IMR-90 (cell line): ENCODE data around the gene SGSH. TPM values are rescaled to one million over a fixed set of nuclear protein-coding genes. Genes with fewer than 3 reads are reported as not detected.

Experiments used
- ATAC-seq: fragments of 200-7000 bp; cut with Tn5 transposase; 2 replicates; pipeline ENCODE4 v1.9.1; 2020; ENCODE audit warnings: low read depth, mild to moderate bottlenecking, moderate library complexity
- BruUV-seq: library from RNA; stranded (reverse); fragments of 400-500 nt; replicated peaks from 2 replicates; lab custom pipeline; 2021; lab: Mats Ljungman, UMichigan
- CTCF ChIA-PET: fragments of 300-600 bp; formaldehyde crosslinking; extraction: SDS; loops from one replicate; lab custom pipeline; 2021; ENCODE audit warnings: antibody characterized with exemption; lab: Yijun Ruan, JAX
- POLR2A ChIA-PET: fragments of 300-600 bp; sonication (Branson Sonifier 250); formaldehyde crosslinking; loops from one replicate; lab custom pipeline; 2022; ENCODE audit warnings: antibody characterized with exemption; ENCODE audit not compliant: unreplicated experiment; lab: Charles Lee
- DNase-seq: peaks from one replicate; pipeline ENCODE4 v3.0.0; 2013
- H2AFZ ChIP-seq: replicated peaks from 2 replicates; pipeline ENCODE3; 2013; ENCODE audit warnings: low read length, mild to moderate bottlenecking; ENCODE audit not compliant: poor library complexity
- H2AK5ac ChIP-seq: 2 replicates; pipeline ENCODE4 v1.6.1; 2013; ENCODE audit warnings: low read depth, low read length, inconsistent platforms
- H2AK9ac ChIP-seq: replicated peaks from 2 replicates; pipeline ENCODE3; 2013; ENCODE audit warnings: mild to moderate bottlenecking, low read depth, low read length, moderate library complexity; ENCODE audit not compliant: poor library complexity
- H2BK120ac ChIP-seq: 2 replicates; pipeline ENCODE4 v1.6.1; 2013; ENCODE audit warnings: low read depth, low read length, inconsistent platforms
- H2BK15ac ChIP-seq: 3 replicates; pipeline ENCODE4 v1.6.1; 2013; ENCODE audit warnings: low read depth, low read length, inconsistent platforms
- H2BK20ac ChIP-seq: 2 replicates; pipeline ENCODE4 v1.6.1; 2013; ENCODE audit warnings: low read depth, mild to moderate bottlenecking, inconsistent platforms, low read length, moderate library complexity
- H2BK5ac ChIP-seq: 2 replicates; pipeline ENCODE4 v1.6.1; 2013; ENCODE audit warnings: mild to moderate bottlenecking, low read depth, low read length, inconsistent platforms; ENCODE audit not compliant: poor library complexity, severe bottlenecking
- H3K14ac ChIP-seq: replicated peaks from 2 replicates; pipeline ENCODE4 v1.6.1; 2013; ENCODE audit warnings: low read depth, low read length, inconsistent platforms
- H3K18ac ChIP-seq: 2 replicates; pipeline ENCODE4 v1.6.1; 2013; ENCODE audit warnings: low read depth, low read length, control low read depth
- H3K23ac ChIP-seq: 2 replicates; pipeline ENCODE4 v1.6.1; 2013; ENCODE audit warnings: low read depth, low read length, inconsistent platforms
- H3K27ac ChIP-seq: 2 replicates; pipeline ENCODE4 v1.5.1; 2013; ENCODE audit warnings: mild to moderate bottlenecking, control low read depth, low read length; ENCODE audit not compliant: insufficient read depth
- H3K27me3 ChIP-seq: 2 replicates; pipeline ENCODE4 v1.6.1; 2013; ENCODE audit warnings: low read length; ENCODE audit not compliant: control insufficient read depth, insufficient read depth
- H3K36me3 ChIP-seq: 2 replicates; pipeline ENCODE4 v1.6.1; 2013; ENCODE audit warnings: low read length, mixed read lengths; ENCODE audit not compliant: control insufficient read depth, insufficient read depth
- H3K4ac ChIP-seq: 2 replicates; pipeline ENCODE4 v1.6.1; 2013; ENCODE audit warnings: low read depth, low read length, inconsistent platforms
- H3K4me1 ChIP-seq: 2 replicates; pipeline ENCODE4 v1.6.1; 2013; ENCODE audit warnings: low read length, mixed read lengths; ENCODE audit not compliant: control insufficient read depth, insufficient read depth
- H3K4me2 ChIP-seq: 2 replicates; pipeline ENCODE4 v1.6.1; 2013; ENCODE audit warnings: low read depth, mild to moderate bottlenecking, control low read depth, low read length, moderate library complexity
- H3K4me3 ChIP-seq: 2 replicates; pipeline ENCODE4 v1.5.1; 2013; ENCODE audit warnings: low read depth, mild to moderate bottlenecking, control low read depth, low read length, moderate library complexity; ENCODE audit not compliant: insufficient read depth
- H3K56ac ChIP-seq: 2 replicates; pipeline ENCODE4 v1.6.1; 2013; ENCODE audit warnings: low read length, inconsistent platforms; ENCODE audit not compliant: insufficient read depth; ENCODE audit errors: extremely low read depth
- H3K79me1 ChIP-seq, 2 experiments: 2 replicates each; pipeline ENCODE4 v1.6.1; 2013; ENCODE audit warnings: low read length in 2 of 2, inconsistent platforms in 1 of 2, low read depth in 1 of 2
- H3K9ac ChIP-seq: 2 replicates; pipeline ENCODE4 v1.6.1; 2013; ENCODE audit warnings: low read depth, low read length, control low read depth
- H3K9me1 ChIP-seq: 2 replicates; pipeline ENCODE4 v1.6.1; 2013; ENCODE audit warnings: low read length, inconsistent platforms; ENCODE audit not compliant: insufficient read depth
- H3K9me3 ChIP-seq: 2 replicates; pipeline ENCODE4 v1.6.1; 2013; ENCODE audit warnings: low read length; ENCODE audit not compliant: control insufficient read depth, insufficient read depth
- H4K20me1 ChIP-seq: 2 replicates; pipeline ENCODE4 v1.6.1; 2013; ENCODE audit warnings: low read length, inconsistent platforms; ENCODE audit not compliant: insufficient read depth
- H4K5ac ChIP-seq: 2 replicates; pipeline ENCODE4 v1.6.1; 2013; ENCODE audit warnings: mild to moderate bottlenecking, low read depth, low read length, control low read depth
- H4K8ac ChIP-seq, 2 experiments: 2 replicates each; pipeline ENCODE4 v1.6.1; 2013; ENCODE audit warnings: low read depth in 2 of 2, low read length in 2 of 2, control low read depth in 1 of 2, inconsistent platforms in 1 of 2
- H4K91ac ChIP-seq: 2 replicates; pipeline ENCODE4 v1.6.1; 2013; ENCODE audit warnings: low read depth, low read length, inconsistent platforms; ENCODE audit not compliant: insufficient read depth
- BHLHE40 ChIP-seq: fragments of 150-350 bp; IDR thresholded peaks from 2 replicates; pipeline ENCODE4 v1.6.1; 2016; ENCODE audit warnings: mild to moderate bottlenecking, low read depth, low read length
- FOS ChIP-seq: fragments of 150-350 bp; IDR thresholded peaks from 2 replicates; pipeline ENCODE4 v1.6.1; 2016; ENCODE audit warnings: low read depth, low read length
- MAFK ChIP-seq: IDR thresholded peaks from 2 replicates; pipeline ENCODE4 v1.6.1; 2012; ENCODE audit warnings: low read depth, low read length, improper control_type of control experiment
- RFX5 ChIP-seq: IDR thresholded peaks from 2 replicates; pipeline ENCODE4 v1.8.0; 2012; ENCODE audit warnings: low read depth, mild to moderate bottlenecking, low read length, moderate library complexity
- SMC3 ChIP-seq: fragments of 150-350 bp; IDR thresholded peaks from 2 replicates; pipeline ENCODE4 v1.6.1; 2016; ENCODE audit warnings: low read depth, mild to moderate bottlenecking, antibody characterized with exemption, low read length, moderate library complexity
- WGBS, 2 experiments: methylation state at CpG; one replicate each; pipeline versions ENCODE4 v1.1.5 to v1.1.7; 2013; ENCODE audit warnings: missing lambda C conversion rate in 2 of 2; ENCODE audit not compliant: insufficient read length in 1 of 2; ENCODE audit errors: extremely low coverage in 2 of 2; 5-methylcytosine and 5-hydroxymethylcytosine counted together
- dilution Hi-C: fragments of 300-500 bp; cut with HindIII; formaldehyde crosslinking; loops from one replicate; pipeline ENCODE4 v1.14.3; 2018; ENCODE audit warnings: low sequenced_read_pairs; ENCODE audit not compliant: unreplicated experiment
- in situ Hi-C: fragments of 300-500 bp; cut with MboI; formaldehyde crosslinking; loops from 3 replicates; pipeline ENCODE4 v1.14.3; 2019; ENCODE audit warnings: low sequenced_read_pairs, inconsistent platforms, mixed read lengths
- intact Hi-C: fragments of 100-400 bp; cut with micrococcal nuclease; formaldehyde crosslinking; loops from 2 replicates; pipeline ENCODE4 v1.10.0; 2022
- polyA plus RNA-seq, 3 experiments: library from polyadenylated mRNA; depleted of rRNA; stranded (reverse); fragments of >200 nt; gene quantifications; 2 replicates each; pipeline ENCODE4 v1.2.3, GENCODE V29; 2012; ENCODE audit warnings: low replicate concordance in 1 of 3
- total RNA-seq: library from RNA; depleted of rRNA; stranded (reverse); fragments of >200 nt; gene quantifications from 2 replicates; pipeline ENCODE4 v1.2.3, GENCODE V29; 2012

The SGSH gene
- total and polyA plus RNA-seq, 2 of the 4 experiments (the other 2 are of a cell fraction): 3.0 to 41.5 TPM

GRCh38 chr17:80232438-80232837 lies 12.3 kb upstream of the SGSH start:
- Histone ChIP-seq H3K14ac (no peak overlapping the region), H2BK5ac (no peak overlapping the region), H4K5ac (no peak overlapping the region), H2AK5ac (no peak overlapping the region), H3K56ac (no peak overlapping the region), H4K20me1 (no peaks in the 10 kb centered on the region), H3K27me3 (no peaks in the 10 kb centered on the region), H4K91ac (no peak overlapping the region), H2BK15ac (no peak overlapping the region), H3K4me3 (no peak overlapping the region), H3K4ac (no peak overlapping the region), H2BK20ac (no peak overlapping the region), H3K9me3 (peaks cover 14% of the 10 kb centered on the region), H2BK120ac (no peak overlapping the region), H2AFZ (no peak overlapping the region), H4K8ac (no peak overlapping the region), H3K23ac (no peak overlapping the region), H3K4me2 (no peak overlapping the region), H2AK9ac (no peak overlapping the region), H3K4me1 (no peaks in the 10 kb centered on the region), H3K79me1 (no peaks in the 10 kb centered on the region), H3K27ac (no peak overlapping the region), H3K9me1 (no peaks in the 10 kb centered on the region), H3K18ac (no peak overlapping the region), H3K36me3 (peaks cover 57% of the 10 kb centered on the region), H3K9ac (no peak overlapping the region)
- ChIA-PET CTCF (no interaction called here), POLR2A (no interaction called here)
- ATAC-seq: no peak
- BruUV-seq: no TSS peak
- dilution Hi-C loops: no loop called here
- no CpG with 5 or more reads among the region's 1 CpG for WGBS, 2 experiments
- TF ChIP-seq SMC3 (no peak), FOS (no peak), RFX5 (no peak), MAFK (no peak), BHLHE40 (no peak)
- in situ Hi-C loops: no loop called here
- intact Hi-C loops: no loop called here
- no peak for DNase-seq
